Activated CD4-positive, alpha-beta T cell treated with anti-CD3 and anti-CD28 coated beads, Interleukin-2, Interleukin-4, amounts not matched to agents 100 ng/mL and 50 ng/mL, durations not matched to agents 16 hours and 8 hours (primary cell): ENCODE measurements around the gene CAPNS2.
"Not testable (repeated sequence)": the region's sequence is repeated elsewhere in the genome, so short reads cannot be mapped to it uniquely, and the experiment has no call there.

Source experiments
- DNase-seq: peaks from one replicate; pipeline ENCODE4 v3.0.0-alpha.2; 2020; ENCODE audit warnings: low spot score

The CAPNS2 gene

DNA sequence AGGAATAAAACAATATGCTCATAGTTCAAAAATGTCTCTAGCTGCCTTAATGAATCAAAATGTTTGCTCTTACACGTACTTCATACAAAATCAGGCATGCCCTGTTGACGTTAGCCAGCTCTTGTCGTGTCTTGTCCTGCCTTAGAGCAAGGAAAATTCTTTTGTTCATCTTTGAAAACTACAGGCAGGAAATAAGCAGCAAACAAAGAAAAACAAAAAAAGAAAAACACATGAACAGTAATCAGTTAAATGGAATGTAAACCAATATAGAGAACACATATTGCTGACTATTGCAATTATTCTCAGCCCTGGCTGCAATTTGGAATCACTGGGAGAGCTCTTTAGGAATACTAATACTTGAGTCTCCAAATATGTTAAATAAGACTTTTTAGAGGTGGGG is 1.7 kb downstream of the CAPNS2 start:
- no peak for DNase-seq

DNA sequence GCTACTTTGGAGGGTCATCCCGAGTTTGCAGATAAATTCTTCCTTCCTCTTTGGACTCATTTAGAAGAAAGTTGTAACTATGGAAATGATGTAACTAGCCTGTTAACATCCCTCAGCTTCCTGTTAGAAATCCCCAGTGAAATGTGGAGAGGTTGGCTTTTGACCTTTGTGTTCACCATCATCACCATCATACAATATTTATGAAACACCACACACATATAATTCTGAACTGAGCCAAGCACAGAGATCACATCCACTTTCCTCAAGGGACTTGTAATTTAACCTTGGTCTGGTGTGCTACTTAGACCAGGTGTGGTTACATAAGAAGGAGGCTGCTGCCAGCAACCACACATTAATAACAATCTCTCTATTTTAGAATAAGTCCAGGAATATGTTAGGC is 2.5 kb downstream of the CAPNS2 start:
- no peak for DNase-seq

GRCh38 chr16:55570159-55570558 is 3.7 kb downstream of the CAPNS2 start:
- no peak for DNase-seq

- DNase-seq: no peak
Observed at GRCh38 chr16:55571191-55571897, 4.9 kb downstream of the CAPNS2 start.

GRCh38 chr16:55572439-55572838 is 6.0 kb downstream of the CAPNS2 start:
- no peak for DNase-seq

GRCh38 chr16:55574811-55575210 is 8.3 kb downstream of the CAPNS2 start:
- no peak for DNase-seq

GRCh38 chr16:55575496-55575895 is 9.0 kb downstream of the CAPNS2 start:
- no peak for DNase-seq

GRCh38 chr16:55576384-55576783 is 9.9 kb downstream of the CAPNS2 start:
- no peak for DNase-seq

GRCh38 chr16:55577887-55578286 is 11.4 kb downstream of the CAPNS2 start:
- DNase-seq: no peak

- no peak for DNase-seq
Observed at GRCh38 chr16:55585631-55586030, 19.1 kb downstream of the CAPNS2 start.

DNA sequence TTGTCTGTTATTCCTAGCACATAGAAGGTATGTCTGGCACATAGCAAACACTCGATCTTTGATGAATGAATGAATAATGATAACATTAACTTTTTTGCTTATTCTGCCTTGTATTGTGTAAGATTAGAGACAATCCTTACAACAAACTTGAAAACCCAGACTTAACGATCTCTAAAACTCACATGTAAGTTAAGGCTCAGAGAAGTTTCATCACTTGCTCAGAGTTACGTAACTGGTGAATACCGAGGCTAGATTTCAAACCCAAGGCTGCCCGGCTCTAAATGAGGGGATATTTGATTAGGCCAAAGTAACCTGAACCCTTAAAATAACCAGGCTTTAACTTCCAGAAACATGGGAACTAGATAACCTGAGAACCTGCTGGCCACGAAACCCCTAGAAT is 22.3 kb downstream of the CAPNS2 start:
- DNase-seq: no peak

GRCh38 chr16:55592306-55592705 is 25.8 kb downstream of the CAPNS2 start:
- DNase-seq: no peak

DNA sequence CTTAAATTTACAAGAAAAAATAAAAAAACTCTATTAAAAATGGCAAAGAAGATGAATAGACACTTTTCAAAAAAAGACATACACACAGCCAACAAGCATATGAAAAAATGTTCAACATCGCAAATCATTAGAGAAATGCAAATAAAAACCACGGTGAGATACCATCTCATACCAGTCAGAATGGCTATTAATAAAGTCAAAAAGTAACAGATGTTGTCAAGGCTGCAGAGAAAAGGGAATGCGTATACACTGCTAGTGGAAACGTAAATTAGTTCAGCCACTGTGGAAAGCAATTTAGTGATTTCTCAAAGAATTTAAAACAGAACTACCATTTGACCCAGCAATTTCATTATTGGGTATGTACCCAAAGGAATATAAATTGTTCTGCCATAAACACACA is 31.4 kb downstream of the CAPNS2 start:
- no peak for DNase-seq

GRCh38 chr16:55605754-55606336 is 39.4 kb downstream of the CAPNS2 start:
- DNase-seq: no peak

DNA sequence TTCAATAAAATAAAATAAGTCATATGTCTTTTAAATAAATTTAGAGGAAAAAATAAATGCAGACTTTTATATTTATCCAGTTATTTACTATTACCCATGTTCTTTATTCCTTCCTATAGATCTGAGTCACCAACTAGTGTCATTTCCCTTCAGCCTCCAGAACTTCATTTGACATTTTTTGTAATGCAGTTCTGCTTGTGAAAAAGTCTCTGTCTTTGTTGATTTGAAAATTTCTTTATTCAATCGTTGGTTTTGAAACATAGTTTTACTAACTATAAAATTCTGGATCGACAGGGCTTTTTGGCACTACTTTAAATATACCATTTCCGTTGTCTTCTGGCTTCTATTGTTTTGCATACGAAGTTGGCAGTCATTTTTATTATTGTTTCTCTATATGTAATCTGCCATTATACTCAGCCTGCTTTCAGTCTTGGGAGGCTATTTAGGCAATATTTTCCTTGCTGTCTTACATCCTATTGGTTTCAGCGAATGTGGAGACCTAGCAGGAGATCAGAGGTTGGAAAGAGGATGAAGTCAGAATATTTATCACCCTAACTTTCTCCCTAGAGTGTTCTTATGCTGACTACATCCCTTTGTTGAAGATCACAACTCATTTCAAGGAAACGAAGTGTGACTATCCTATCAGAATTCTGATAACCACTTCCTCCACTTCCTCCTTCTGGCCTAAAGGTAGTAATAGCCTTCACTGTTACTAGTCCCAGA is 47.3 kb downstream of the CAPNS2 start:
- DNase-seq: no peak

- DNase-seq: no peak
Observed at GRCh38 chr16:55615071-55615470, 48.6 kb downstream of the CAPNS2 start.

- not testable (repeated sequence) for DNase-seq
Observed at GRCh38 chr16:55615670-55616069, 49.2 kb downstream of the CAPNS2 start.
